OCI-LY7 (cell line): ENCODE measurements around the gene FNDC3B.

Source experiments
- EZH2phosphoT487 ChIP-seq: fragments of 200-600 bp; sonication (generic); IDR thresholded peaks from 2 replicates; pipeline ENCODE4 v1.6.1; 2018; ENCODE audit warnings: low read depth, borderline replicate concordance, mild to moderate bottlenecking, mixed run types, antibody characterized with exemption, low read length, moderate library complexity, mixed read lengths
- TF ChIP-seq, protein P1 (sequence below): fragments of 200-600 bp; sonication (generic); conservative IDR thresholded peaks from 2 replicates; pipeline ENCODE4 v1.5.1; 2014; ENCODE audit warnings: mild to moderate bottlenecking, antibody characterized with exemption, low read length, moderate library complexity, mixed read lengths

DNA sequence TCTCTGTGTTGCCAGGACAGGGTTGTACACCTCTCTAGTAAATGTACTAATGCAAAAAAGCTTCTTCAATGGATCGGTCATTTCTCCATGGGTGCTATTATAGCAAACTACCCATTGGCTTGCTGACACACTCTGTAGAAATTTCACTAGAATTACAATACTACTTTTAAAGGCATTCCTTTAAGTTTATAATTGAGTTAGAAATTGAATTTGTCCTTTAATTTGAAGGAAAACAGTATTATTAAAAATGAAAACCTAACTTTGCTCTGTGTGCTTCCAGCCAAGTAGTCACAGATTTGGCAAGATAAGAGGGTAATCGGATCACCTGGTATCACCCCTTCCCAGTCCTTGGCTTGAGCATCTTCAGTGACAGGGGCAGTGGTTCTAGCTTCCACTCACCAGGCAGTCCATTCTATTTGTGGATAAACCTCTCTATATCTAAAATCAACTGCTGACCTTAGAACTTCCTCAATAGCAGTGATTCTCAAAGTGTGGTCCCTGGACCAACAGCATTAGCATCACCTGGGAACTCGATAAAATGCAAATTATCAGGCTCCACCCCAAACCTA is 315.6 kb downstream of the FNDC3B start:
- TF ChIP-seq, protein P1, sequence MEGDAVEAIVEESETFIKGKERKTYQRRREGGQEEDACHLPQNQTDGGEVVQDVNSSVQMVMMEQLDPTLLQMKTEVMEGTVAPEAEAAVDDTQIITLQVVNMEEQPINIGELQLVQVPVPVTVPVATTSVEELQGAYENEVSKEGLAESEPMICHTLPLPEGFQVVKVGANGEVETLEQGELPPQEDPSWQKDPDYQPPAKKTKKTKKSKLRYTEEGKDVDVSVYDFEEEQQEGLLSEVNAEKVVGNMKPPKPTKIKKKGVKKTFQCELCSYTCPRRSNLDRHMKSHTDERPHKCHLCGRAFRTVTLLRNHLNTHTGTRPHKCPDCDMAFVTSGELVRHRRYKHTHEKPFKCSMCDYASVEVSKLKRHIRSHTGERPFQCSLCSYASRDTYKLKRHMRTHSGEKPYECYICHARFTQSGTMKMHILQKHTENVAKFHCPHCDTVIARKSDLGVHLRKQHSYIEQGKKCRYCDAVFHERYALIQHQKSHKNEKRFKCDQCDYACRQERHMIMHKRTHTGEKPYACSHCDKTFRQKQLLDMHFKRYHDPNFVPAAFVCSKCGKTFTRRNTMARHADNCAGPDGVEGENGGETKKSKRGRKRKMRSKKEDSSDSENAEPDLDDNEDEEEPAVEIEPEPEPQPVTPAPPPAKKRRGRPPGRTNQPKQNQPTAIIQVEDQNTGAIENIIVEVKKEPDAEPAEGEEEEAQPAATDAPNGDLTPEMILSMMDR: no peak
- no peak for TF ChIP-seq EZH2phosphoT487
